Measurements from ENCODE around the gene ACSF3.

GRCh38 chr16:89194340-89195311 lies 101.0 kb downstream of the ACSF3 start:
- no peak for TF ChIP-seq ZNF23 (tag by site-specific recombination; IDR thresholded peaks at IDR 0.05; ENCODE audit: borderline replicate concordance)
- no peak for TF ChIP-seq CTCF (tag by site-specific recombination; IDR thresholded peaks at IDR 0.05)
- TF ChIP-seq SALL2 (tag by site-specific recombination; IDR thresholded peaks at IDR 0.05; ENCODE audit: borderline replicate concordance), result no peak
- TF ChIP-seq PRDM2 (tag by site-specific recombination; IDR thresholded peaks at IDR 0.05; ENCODE audit: borderline replicate concordance), result no peak
- TF ChIP-seq ZNF280C (tag by site-specific recombination; IDR thresholded peaks at IDR 0.05), result no peak
- TF ChIP-seq REST (tag by site-specific recombination; IDR thresholded peaks at IDR 0.05), result no peak
- TF ChIP-seq ZNF274 (IDR thresholded peaks at IDR 0.05; ENCODE audit: low read length), result no peak
- no peak for TF ChIP-seq ZNF274 (tag by site-specific recombination; IDR thresholded peaks at IDR 0.05; ENCODE audit: borderline replicate concordance)
- no peak for TF ChIP-seq ZNF10 (tag by site-specific recombination; IDR thresholded peaks at IDR 0.05)
- TF ChIP-seq ZNF324 (tag by site-specific recombination; IDR thresholded peaks at IDR 0.05), result no peak
- no peak for TF ChIP-seq SETDB1 (IDR thresholded peaks at IDR 0.05; ENCODE audit: insufficient read length, low read length)
- TF ChIP-seq ZNF513 (tag by site-specific recombination; IDR thresholded peaks at IDR 0.05), result no peak
- TF ChIP-seq ATF2 (tag by site-specific recombination; IDR thresholded peaks at IDR 0.05; ENCODE audit: low read depth), result no peak
- TF ChIP-seq YY1 (tag by site-specific recombination; IDR thresholded peaks at IDR 0.05), result no peak
- TF ChIP-seq ZNF184 (tag by site-specific recombination; IDR thresholded peaks at IDR 0.05), result no peak
